HG02623 (cell line): ENCODE results near the gene L1CAM.

ENCODE experiments used
- ATAC-seq: cut with Tn5 transposase; IDR thresholded peaks from one replicate; pipeline ENCODE4 v1.9.1; 2021; ENCODE audit warnings: moderate library complexity; ENCODE audit not compliant: unreplicated experiment

L1CAM gene

DNA sequence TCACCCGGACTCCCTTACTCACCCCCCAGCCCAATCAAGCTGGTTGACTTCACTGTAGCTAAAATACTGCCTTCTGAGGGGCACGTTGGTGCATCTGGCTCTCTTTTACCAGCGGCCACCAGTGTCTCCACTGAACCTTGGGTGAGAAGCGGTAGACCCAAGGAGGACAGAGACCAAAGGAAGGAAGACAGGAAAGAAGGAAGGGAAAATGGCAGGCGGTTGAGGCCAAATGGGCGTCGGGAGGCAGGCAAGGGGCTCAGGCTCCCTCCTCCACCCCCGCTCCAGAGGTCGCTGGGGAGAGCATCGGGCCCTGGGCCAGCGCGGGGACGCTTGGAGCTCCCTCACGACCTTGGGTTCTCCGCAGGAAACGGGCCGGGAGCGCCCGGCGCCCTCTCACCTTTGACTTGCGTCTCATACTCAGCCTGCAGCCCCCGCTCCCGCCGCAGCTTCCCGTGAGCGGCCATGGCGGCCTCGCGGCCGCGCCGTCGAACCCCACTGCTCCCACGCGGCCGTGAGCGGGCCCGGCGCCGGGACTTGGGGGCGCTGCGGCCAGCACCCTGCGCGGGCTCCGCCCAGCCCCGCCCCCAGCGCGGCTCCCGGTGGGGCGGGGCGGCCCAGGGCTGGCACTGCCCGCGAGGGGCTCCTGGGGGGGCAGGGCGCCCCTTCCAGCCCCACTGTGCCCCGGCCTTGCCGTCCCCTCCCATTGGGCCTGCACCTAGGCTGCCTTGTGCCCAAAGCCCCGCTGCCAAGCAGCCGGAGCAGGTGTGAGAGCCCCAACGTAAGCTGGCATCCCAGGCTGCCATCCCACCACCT, 40.0 kb upstream of the L1CAM start, which contains the start of gene ARHGAP4:
Gene ARHGAP4, minus strand, starts transcription at position 526 of the 813 bp plus-strand sequence. Its CDS starts 62 bp downstream, at position 464.
- no peak for ATAC-seq

DNA sequence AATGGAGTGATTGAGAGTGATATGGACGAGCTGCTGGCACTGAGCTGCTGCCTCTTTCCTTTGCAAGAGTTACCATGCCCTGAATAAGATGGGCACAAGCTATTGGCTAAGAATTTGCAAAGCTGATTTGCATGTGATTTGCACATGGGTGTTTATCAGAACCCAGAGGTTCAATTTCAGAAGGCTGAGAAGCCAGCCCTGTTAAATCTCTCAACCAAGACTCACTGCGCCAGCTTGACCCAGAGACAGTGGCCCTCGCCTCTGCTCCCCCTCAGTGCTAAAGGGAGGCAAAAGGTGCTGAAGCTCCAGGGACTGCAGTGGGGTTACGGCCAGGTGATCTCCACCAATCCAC, 39.4 kb upstream of the L1CAM start:
- ATAC-seq, result no peak

GRCh38 chrX:153924149-153924861, 38.3 kb upstream of the L1CAM start:
- ATAC-seq, result no peak

DNA sequence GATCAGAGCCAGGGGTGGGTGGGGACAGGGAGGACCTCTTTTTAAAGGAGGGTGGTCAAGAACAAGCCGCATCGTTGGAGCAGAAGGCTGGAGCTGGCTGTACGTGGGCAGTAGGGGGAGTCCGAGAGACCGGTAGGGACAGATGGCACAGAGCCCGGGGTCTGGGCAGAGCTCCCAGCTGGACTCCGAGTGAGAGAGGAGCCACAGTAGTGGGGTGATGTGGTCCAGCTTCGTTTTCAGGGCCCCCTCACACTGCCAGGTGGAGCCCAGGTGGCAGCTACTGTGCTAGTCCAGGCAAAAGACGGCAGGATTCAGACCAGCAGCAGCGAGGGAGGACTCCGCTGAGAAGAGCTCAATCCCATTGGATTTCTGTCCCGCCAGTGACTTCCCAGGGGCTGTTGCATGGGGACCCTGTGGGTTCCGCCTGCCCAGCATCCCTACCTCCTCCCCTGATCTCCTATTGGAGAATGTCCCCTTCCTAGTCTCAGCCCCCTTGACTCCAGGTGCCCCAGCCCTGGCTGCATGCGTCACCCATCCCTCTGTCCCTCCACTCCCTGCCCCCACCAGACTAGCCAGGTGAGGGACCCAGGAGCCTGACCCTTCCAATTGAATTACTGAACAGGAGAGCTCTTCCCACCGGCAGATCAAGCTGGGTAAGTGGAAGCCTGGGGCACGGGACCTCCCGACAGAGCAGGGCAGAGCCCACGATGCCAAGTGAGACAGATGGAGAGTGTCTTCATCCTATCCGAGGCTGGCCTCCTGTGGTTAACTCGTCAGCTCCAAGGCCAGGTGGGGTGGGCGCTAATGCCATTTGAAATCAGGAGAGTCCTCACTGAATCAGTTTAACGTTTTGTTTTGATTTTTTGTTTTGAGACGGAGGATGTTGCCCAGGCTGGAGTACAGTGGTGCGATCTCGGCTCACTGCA, 37.2 kb upstream of the L1CAM start:
- no peak for ATAC-seq

GRCh38 chrX:153921511-153922446, 35.8 kb upstream of the L1CAM start:
- no peak for ATAC-seq

DNA sequence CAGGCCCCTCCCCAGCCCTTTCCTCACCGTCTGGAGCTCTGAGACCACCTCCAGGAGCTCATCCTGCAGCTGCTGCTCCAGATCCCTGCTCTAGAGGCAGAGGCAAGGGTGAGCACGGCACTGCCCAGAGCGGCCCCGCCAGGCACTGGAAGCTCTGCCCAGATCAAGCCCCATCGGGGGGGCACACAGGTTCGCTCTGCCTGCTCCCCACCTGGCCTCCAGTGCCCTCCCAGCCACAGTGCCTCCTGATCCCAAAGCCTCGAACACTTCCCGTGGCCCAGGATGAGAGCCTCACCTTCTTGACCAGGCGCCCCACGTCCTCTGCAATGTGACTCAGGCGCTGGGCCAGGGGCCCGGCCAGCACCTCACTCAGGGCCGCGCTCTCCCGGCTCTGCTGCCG, 35.1 kb upstream of the L1CAM start:
- ATAC-seq, result no peak

DNA sequence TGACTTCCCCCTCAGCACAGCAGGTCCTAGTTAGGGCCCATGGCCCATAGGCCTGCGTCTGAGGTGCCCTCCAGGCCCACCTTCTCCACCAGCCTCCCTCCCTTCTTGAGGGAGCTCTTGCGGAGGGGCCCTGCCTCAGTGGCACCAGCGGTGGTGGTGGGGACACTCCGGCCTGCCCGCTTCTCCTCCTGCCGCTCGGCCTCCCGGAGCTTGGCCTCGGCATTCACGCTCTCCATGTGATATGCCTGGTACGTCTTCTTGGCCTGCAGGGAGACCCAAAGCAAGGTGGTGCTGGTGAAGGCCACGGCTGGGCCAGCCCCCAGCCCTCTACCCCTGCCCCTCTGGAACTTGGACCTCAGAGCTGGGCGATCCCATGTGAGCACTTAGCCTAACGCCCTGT, 34.6 kb upstream of the L1CAM start:
- ATAC-seq, result no peak

GRCh38 chrX:153919281-153919680, 33.3 kb upstream of the L1CAM start:
- no peak for ATAC-seq

- no peak for ATAC-seq
Observed at GRCh38 chrX:153917869-153918268, 31.9 kb upstream of the L1CAM start.

- ATAC-seq, result no peak
Observed at GRCh38 chrX:153913701-153914100, 27.7 kb upstream of the L1CAM start.

DNA sequence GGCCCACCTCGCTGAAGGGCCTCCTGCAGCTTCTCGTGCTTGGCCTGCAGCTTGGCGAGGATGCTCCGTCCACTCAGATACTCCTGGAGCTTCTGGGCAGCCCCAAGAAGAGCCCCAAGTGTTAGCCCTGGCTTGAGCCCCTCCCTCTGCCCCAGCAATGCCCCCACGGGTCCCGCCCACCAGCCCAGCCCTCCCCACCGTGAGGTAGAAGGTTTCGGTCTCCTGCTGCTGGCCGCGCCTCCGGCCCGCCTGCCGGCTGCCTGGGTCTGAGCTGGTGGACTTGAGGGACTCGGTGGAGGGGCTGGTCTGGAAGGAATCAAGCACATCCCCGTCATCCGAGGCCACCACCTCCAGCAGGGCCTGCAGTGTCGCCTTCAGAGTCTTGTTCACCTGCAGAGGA, 27.2 kb upstream of the L1CAM start:
- no peak for ATAC-seq

- no peak for ATAC-seq
Observed at GRCh38 chrX:153911798-153912197, 25.8 kb upstream of the L1CAM start.

GRCh38 chrX:153910446-153910845, 24.5 kb upstream of the L1CAM start:
- ATAC-seq, result no peak

- ATAC-seq, result no peak
Observed at GRCh38 chrX:153909980-153910360, 24.0 kb upstream of the L1CAM start.

GRCh38 chrX:153909024-153909979, 23.3 kb upstream of the L1CAM start:
- ATAC-seq, result no peak

DNA sequence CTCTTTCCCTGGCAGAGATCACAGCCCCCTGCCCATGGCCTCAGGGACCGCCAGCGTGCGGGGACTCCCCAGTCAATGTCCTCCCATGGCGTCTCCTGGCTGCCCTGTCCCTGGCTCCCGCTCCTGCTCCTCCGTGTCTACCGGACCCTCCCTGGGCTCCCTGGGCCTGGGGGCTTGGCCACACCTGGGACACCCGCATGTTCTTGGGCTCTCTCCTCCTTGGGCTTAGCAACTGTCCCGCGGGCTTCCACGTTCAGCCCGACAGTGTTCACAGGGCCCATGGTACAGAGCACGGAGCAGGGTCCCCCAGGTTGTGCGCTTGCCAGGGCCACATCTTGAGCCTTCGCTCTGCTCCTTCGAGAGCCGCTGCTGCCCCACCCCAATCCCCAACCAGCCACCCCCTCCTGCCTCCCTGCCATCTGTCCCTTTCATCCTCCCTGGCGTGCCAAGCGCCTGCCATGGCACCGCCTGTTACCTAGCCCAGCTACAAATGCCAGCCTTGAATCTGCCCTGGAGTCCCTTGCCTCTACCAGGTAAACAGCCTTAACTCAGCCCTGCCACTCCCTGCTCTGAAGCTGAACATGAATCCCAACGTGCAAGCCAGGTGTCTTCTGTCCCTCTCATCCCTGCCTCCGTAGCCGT, 22.4 kb upstream of the L1CAM start:
- no peak for ATAC-seq

- ATAC-seq, result no peak
Observed at GRCh38 chrX:153907456-153907855, 21.5 kb upstream of the L1CAM start.

- no peak for ATAC-seq
Observed at GRCh38 chrX:153906126-153906917, 20.3 kb upstream of the L1CAM start.
